HEK293T (cell line): ENCODE measurements around the gene PUS7.
"Not testable (repeated sequence)": the region's sequence is repeated elsewhere in the genome, so short reads cannot be mapped to it uniquely, and the experiment has no call there.

Experiments
- ARNT ChIP-seq: fragments of 450-650 bp; IDR thresholded peaks from 2 replicates; pipeline ENCODE4 v1.6.1; 2017; ENCODE audit warnings: mild to moderate bottlenecking
- FOXA1 ChIP-seq: fragments of 450-650 bp; IDR thresholded peaks from 2 replicates; pipeline ENCODE4 v1.6.1; 2016; ENCODE audit warnings: mild to moderate bottlenecking
- FOXK2 ChIP-seq: fragments of 450-650 bp; IDR thresholded peaks from 2 replicates; pipeline ENCODE4 v1.6.1; 2016; ENCODE audit warnings: mild to moderate bottlenecking
- FOXM1 ChIP-seq: fragments of 450-650 bp; IDR thresholded peaks from 2 replicates; pipeline ENCODE4 v1.6.1; 2017; ENCODE audit warnings: mild to moderate bottlenecking, borderline replicate concordance
- HDGF ChIP-seq: fragments of 450-650 bp; IDR thresholded peaks from 2 replicates; pipeline ENCODE4 v1.6.1; 2017; ENCODE audit warnings: antibody characterized with exemption, borderline replicate concordance
- LEF1 ChIP-seq: fragments of 450-650 bp; IDR thresholded peaks from 2 replicates; pipeline ENCODE4 v1.6.1; 2017; ENCODE audit warnings: mild to moderate bottlenecking, borderline replicate concordance
- NFRKB ChIP-seq: fragments of 450-650 bp; IDR thresholded peaks from 2 replicates; pipeline ENCODE4 v1.6.1; 2016; ENCODE audit warnings: mild to moderate bottlenecking, moderate library complexity
- SP1 ChIP-seq: fragments of 450-650 bp; IDR thresholded peaks from 2 replicates; pipeline ENCODE4 v1.6.1; 2017
- TARDBP ChIP-seq: fragments of 450-650 bp; IDR thresholded peaks from 2 replicates; pipeline ENCODE4 v1.6.1; 2016

DNA sequence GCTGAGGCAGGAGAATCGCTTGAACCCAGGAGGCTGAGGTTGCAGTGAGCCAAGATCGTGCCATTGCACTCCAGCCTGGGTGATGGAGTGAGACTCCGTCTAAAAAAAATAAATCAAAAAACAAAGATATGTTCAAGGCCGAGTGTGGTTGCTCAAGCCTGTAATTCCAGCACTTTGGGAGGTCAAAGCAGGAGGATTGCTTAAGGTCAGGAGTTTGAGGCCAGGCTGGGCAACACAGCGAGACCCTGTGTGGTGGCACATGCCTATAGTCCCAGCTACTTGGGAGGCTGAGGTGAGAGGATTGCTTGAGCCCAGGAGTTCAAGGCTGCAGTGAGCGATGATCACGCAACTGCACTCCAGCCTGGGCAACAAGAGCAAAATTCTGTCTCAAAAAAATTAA lies 1.5 kb downstream of the PUS7 start:
- not testable (repeated sequence) for TF ChIP-seq HDGF, TARDBP, NFRKB, LEF1, FOXA1, FOXM1, SP1, ARNT, FOXK2
